Right hindlimb (tissue), 1 donor: ENCODE results near the gene TLE6.
"Not testable (repeated sequence)": the region's sequence is repeated elsewhere in the genome, so short reads cannot be mapped to it uniquely, and the experiment has no call there.

ENCODE experiments used
- DNase-seq: peaks from one replicate; pipeline ENCODE4 v3.0.0-alpha.2; 2018

Gene TLE6

DNA sequence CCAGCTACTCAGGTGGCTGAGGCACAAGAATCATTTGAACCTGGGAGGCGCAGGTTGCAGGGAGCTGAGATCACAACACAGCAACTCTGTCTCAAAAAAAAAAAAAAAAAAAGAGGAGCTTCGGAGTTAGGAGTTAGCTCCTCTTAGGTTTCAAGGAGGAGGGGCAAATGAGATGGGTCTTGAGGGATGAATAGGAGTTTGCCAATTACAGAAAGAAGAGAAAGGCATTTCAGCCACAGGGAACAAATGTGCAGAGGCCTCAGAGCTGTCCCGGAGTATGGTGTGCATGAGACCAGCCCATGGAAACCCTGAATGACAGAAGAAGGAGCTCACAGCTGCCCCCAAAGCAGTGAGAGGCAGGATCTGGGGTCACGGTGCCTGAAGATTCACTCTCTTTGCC, 27.2 kb downstream of the TLE6 start:
- no peak for DNase-seq

DNA sequence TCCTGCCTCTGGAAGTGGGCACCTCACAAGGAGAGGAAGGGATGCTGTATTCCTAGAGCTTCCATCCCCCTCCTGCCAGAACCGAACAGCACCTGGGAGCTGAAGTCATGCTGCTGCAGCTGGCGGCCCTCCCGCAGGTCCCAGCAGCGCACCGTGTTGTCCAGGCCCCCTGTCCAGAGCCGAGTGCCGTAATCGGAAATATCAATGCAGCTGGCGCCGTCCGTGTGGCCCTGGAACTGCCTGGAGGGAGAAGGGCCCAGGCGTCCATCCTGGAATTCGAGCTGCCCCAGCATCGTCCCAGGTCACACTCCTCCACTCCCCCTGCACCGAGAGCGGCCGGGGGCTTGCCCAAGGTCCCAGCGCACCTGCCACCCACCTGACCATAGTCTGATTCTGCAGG, 28.0 kb downstream of the TLE6 start:
- no peak for DNase-seq

DNA sequence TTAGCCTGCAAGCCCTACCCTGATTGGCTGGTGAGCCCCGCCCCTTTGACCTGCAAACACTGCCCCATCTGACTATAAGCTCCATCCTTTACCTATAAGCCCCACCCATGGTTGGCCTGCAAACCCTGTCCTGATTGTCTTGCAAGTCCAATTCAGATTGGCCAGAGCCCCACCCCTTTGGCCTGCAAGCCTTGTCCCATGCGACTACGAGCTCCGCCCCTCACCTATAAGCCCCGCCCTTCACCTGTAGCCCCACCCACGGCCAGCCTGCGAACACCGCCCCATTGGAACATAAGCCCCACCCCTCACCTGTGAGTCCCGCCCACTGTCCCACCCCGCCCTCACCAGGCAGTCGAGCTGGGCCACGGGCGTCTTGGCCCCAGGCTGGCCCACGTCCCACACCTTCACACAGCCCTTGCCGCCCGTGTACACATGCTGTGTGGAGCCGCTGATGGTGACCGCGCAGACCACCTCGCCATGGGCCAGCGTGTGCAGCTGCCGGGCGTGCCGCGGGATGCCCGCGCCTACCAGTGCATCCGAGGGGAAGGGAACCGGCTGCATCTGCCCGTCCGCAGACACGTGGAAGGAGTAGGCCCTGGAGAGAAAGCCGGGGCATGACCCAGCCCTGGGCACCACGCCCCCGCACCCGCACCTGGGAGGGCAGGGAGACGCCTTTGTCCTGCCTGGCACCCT, 28.9 kb downstream of the TLE6 start:
- no peak for DNase-seq

DNA sequence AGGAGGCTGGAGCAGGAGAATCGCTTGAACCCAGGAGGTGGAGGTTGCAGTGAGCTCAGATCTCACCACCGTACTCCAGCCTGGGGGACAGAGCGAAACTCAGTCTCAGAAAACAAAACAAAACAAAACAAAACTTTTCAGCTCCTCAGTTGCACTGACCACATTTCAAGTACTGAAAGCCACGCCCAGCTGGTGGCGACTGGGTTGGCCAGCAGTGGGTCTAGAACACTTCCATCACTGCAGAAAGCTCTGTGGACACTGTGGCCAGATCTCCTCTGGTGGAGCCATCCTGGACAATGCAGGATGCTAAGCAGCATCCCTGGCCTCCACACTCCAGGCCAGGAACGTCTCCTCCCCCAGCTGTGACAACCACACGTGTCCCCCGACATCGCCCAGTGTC, 30.6 kb downstream of the TLE6 start:
- DNase-seq: no peak

DNA sequence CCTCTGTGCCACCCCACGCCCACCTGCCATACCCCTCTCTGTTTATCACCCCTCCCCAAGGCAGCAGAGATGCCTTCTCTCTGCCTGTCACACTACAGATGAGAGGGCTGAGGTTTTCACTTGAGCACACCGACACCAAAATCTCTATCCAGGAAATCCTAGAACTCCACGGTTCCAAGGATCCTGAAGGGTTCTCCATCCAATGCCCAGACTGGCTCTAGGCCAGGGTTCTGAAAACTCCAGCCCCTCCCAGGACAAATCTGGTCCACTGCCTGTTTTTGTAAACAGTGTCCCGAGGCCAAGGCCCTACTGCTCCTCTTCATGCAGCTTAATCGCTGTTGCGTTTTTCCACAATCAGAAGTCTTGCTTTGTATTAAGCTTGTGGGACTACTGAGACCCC, 31.6 kb downstream of the TLE6 start:
- no peak for DNase-seq

DNA sequence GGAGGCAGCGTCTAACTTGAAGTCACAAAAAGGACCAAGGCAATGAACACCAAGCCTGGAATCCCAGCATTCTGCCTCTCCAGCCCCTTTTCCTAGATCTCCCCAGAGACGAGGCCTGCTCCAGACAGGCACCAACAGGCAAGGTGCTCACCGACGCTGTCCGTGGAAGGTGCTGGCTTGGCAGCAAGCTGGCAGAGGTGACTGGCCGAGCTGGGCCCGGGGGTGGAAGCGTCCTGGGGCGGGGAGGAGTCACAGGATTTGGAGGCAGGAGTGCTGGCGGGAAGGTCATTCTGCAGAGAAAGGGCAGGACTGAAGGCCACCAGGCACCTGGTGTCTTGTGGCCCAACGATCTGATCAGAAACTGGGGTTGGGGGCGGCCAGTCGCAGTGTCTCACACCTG, 33.5 kb downstream of the TLE6 start:
- no peak for DNase-seq

DNA sequence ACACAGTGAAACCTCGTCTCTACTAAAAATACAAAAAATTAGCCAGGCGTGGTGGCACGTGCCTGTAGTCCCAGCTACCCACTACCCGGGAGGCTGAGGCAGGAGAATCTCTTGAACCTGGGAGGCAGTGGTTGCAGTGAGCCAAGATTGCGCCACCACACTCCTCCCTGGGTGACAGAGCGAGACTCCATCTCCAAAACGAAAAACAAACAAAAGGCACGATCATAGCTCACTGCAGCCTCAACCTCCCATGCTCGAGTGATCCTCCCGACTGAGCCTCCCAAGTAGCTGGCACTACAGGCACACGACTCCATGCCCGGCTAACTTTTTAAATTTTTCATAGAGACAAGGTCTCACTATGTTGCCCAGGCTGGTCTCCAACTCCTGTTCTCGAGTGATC, 34.7 kb downstream of the TLE6 start:
- DNase-seq: not testable (repeated sequence)

DNA sequence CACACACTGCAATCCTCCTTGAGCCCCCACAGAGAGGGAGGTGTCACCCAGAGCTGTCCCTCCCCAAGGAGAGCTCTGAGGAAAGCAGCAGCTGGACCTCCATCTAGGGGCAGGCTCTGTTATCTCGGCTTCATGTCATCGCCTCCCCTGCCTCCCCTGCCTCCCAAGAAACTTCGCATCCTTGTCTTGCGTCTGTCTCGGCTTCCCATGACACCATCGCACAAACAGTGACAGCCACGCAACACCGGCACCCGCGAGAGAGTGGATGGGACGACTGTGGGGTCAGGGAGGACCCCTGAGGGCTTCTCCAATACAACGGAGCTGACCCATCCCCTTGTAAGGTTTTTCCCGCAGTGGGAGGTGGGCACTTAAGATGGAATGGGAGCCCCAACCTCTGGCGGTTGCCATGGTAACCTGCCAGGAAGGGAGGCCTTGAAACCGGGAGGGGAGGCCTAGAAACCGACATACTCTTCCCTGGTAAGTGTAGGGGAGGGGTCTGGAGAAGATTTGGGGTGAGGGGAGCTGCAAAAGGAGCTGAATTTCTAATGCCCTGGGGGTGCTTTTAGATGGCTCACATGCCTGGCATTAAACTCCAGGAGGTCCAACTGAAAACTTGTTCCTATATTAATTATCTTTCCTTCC, 35.4 kb downstream of the TLE6 start:
- no peak for DNase-seq

DNA sequence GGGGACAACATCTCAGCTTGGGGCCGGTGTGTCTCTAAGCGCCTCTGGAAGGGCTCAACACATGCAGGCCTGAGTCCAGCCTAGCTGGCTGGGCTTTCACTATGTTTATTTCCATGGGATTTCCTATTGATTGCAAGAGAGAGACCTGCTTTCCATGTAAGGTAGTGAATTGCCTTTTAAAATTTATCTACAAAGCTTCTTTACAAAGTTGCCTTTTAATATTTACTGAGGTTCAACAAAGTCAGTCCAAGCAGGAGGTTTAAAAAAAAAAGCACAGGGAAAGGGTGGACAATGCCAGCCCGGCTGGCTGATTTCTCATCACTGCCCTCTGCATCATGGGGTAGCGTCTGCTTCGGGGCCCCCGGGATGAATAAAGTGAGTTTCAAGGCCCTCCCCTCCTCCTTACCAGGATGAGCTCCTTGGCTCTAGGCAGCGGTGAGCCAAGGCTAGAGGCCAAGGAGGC, 35.9 kb downstream of the TLE6 start:
- DNase-seq: no peak

DNA sequence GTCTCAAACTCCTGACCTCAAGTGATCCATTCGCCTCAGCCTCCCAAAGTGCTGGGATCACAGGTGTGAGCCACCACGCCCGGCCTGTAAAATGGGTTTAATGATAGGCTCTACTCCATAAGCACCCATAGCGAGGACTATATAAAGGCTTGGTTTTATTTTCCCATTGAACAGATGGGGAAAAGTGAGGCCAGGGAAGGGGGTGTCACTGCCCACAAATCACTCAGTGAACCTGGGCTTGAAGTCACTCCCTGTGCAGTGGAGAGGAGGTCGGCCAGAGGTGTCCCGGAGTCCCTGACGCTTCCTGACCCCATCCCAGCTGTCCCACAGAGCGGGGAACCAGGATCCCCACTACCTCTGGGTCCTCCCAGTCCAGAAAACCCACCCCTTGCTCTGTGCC, 36.8 kb downstream of the TLE6 start:
- no peak for DNase-seq

DNA sequence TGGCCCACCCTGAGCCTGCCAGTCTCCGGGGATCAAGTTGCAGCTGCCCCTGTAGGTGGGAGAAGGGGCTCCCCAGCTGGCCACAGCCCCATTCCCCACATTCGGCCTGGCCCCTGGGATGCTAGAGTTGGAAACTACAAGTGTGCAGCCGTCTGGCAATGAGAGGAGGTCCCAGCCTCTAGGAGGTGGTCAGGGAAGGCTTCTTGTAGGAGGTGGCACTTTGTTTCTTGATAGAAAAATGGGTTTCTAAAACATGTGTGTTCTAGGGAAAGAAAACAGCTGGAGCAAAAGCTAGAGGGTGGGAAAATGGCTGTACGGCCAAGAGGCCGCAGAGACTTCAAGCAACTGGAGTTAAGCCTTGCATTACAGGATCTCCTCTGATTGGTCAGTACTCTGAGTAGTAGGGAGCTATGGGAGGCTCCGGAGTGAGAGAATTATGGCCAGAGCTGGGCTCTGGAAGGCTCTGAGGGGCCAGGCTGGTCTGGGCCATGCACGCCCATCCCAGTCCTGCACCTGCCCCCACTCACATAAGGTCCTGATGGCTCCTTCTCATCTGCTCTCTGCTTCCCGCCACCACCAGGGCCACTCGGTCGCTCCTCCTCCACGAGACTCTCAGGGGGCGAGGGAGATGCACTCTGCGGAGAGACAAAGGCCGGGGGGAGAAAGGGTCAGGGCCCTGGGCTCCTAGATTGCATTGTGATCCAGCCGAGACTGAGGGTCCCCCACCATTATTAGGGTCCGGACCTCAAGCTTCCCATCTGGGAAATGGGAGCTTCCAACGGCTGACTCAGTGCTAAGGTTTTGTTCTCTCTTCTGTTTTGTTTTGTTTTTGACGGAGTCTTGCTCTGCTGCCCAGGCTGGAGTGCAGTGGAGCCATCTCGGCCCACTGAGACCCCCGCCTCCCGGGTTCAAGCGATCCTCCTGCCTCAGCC, 38.0 kb downstream of the TLE6 start:
- DNase-seq: no peak

DNA sequence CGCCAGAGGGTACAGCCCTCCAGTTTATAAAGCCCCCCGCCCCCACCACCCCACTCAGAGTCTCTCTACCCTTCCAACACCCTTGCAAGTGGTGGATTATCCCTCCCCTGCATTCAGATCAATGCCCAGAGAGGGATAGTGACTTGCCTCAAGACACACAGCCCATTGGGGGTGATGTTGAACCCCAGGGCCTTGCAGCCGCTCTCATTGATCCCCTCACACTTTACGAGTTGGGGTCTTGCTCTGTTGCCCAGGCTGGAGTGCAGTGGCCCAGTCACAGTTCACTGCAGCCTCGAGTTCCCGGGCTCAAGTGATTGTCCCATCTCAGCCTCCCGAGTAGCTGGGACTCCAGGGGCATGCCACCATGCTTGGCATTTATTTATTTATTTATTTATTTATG, 40.6 kb downstream of the TLE6 start:
- DNase-seq: no peak

DNA sequence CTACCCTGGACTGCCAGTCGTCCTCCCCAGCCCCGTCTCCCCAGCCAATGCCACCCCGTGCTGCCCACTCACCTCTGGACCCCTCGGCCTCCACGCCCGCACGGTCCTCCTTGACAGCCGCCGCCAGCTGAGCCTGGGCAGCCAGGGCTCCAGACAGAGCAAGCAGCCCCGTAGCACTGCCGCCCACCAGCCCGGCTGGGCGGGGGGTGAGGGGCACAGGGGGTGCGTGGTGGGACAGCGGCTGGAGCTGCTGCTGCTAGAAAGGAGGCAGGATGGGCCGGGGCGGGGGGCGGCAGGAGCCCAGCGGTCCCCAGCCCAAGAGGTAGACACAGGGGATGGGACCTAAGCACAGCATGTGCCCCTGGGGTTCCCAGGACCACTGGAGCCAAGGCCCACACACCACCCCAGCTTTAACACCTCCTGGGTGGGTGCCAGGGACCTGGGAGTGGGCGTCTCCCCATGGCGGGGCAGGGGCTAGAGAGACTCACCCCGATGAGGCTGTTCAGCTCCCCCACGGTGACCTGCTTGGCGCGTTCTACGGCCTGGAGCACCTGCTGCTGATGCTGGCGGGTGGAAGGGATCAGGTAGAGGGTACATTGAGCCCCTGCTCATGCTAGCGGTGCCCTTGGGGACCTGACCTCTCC, 42.0 kb downstream of the TLE6 start:
- no peak for DNase-seq

DNA sequence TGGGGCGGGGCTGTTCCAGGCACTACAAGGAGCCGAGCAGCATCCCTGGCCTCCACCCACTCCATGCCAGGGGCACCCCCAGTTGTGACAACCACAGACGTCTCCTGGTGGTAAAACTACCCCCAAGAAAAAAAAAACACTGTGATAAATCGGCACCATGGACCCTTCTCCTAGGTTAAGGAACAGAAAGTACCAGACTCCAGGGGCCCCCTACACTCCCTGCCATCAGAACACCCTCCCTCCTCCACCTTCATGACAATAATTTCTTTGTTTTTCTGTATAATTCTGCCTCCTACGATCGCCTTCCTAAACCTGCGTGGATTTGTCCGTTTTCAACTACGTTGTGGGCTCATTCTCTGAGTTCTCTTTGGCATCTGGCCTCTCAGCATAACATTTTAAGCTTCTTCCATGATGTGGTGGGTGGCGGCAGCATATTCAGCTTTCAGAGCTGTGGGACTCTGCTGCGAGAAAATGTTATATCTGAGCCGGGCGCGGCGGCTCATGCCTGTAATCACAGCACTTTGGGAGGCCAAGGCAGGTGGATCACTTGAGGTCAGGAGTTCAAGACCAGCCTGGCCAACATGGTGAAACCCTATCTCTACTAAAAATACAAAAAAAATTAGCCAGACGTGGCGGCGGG, 43.1 kb downstream of the TLE6 start:
- DNase-seq: no peak

DNA sequence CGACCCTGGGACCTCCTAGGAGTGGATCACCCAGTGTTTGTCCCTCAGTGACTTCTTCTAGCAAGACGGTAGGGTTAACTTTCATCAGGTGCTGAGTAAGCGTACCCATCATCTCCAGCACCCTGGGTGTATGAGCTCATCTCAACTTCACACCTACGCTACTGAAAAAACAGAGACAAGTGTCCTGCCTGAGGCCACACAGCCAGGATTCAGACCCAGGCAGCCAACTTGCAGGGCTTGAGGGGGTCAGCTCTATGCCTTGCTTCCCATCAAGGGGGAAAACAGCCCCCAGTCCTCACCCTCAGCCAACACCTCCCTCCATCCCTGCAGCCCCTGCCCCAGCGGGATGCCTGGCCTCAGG, 47.1 kb downstream of the TLE6 start:
- no peak for DNase-seq

DNA sequence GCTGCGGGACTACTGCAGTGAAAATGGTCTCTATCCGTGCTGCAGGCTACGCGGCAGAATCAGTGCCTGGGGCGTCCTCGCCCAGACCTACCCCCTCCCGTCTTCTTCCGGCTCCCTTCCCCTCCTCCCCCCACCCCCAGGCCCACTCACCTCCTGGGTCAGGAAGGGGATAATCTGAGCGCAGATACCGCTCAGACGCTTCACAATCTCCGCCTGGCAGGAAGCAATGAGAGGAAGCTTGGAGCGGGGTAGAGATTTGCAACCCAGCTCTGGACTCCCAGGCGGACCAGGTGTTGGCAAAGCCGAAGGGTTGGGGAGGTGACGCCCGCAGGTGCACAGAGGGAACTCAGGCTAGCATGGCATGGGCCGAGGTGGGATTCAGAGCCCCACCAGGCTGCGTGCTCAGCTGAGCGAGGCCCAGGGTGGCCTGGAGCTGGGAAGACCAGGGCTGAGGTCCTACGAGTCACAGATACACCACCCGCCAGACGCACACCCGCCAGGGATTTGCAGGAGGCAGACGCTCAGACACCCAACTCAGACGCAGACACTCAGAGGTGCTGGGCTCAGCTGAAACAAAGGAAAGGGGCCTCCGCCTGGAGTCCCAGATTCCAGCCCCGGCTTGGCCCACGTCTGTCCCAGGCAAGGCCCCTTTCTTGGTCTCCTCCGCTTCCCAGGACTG, 47.6 kb downstream of the TLE6 start:
- no peak for DNase-seq

DNA sequence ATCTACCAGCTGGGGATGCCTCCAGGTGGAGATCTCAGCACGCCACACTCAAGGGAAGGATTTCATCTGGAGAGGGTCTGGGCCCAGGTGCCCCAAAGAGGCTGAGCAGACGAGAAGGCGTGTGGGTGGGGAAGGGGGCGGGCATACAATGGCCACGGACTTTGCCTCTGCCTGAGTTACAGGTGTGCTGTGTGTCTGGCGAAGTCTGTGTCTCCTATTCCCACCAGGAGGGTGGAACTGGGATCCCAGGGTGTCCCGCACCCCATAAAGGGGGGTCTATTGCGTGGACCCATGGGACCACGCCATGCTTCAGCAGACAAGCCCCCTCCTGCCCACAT, 48.2 kb downstream of the TLE6 start:
- DNase-seq: no peak

DNA sequence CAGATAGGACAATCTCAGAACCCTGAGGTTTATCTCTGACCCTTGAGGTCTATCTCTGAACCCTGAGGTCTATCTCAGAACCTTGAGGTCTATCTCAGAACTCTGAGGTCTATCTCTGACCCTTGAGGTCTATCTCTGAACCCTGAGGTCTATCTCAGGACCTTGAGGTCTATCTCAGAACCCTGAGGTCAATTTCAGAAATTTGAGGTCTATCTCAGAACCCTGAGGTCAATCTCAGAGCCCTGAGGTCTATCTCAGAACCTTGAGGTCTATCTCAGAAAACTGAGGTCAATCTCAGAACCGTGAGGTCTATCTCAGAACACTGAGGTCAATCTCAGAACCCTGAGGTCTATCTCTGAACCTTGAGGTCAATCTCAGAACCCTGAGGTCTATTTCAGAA, 49.4 kb downstream of the TLE6 start:
- no peak for DNase-seq

DNA sequence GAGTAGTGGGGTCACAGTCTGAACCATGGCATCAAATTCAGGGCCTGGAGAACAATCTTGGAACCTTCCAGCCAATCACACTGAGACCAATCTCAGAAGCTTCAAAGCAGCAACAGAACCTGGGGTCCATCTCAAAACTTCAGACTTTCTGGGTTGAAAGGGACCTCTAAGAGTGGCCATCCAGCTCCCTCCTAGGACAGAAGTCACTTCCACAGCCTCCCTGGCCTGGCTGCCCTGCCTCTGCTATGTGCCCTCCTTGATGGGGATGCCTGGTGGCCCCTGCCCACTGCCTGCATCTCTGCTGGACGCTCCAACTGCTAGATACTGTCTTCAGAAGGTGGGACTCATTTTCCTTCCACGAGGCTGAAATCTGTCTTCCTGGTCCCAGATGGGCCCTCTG, 49.9 kb downstream of the TLE6 start:
- DNase-seq: no peak

DNA sequence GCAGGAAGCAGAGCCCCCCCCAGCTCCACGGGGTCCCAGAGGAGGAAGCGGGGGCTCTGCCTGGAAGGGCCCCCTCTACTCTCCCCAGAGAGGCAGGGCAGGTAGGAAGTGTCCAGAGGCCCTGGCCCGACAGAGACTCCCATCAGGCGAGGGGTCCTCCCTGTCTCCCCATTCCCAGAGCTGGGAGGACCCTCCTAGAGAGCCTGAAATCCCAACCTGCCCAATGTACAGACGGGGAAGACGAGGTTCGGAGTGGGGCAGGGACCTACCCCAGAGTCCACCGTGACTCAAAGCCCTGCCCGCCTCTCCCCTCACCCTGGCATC, 50.6 kb downstream of the TLE6 start:
- DNase-seq: no peak

DNA sequence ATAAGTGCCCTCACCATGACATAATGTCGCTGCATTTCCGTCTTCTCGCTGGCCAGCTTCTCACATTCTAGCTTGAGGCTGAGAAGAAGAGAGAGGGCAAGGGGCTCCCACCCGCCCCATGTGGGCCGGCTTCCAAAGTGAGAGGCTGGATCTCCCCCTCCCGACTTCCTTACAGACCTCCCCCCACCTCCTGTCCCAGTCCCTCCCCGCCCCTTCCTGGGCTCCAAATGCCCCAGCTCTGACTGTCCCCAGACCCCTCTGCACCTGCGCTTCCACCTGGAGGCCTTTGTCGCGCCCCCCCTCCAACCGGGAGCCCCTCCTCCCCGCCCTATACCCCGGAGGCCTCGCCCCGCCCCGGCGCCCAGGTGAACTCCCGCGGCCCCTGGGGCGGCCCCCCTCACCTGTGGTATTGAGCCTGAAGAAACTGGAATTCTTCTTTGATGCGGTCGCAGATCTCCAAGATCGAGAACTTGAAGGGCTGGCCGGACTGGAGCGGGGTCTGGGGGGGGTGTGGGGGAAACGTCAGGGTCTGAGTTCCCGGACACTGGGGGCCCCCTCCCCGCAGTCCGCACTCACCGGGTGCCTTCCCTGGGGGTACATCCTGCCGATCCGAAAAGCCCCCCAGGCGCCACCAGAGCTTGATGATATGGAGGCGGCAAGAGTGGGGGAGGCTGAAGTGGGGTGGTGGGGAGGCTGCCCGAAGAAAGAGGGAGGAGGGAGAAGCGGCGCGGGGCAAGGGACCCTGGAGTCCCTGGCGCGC, 51.1 kb downstream of the TLE6 start:
- DNase-seq: no peak
